HepG2 (cell line): ENCODE measurements around the gene CHKB. TPM values are rescaled to one million over a fixed set of nuclear protein-coding genes. Genes with fewer than 3 reads are reported as not detected.

Experiments used
- ATAD3A ChIP-seq: sonication (generic); formaldehyde crosslinking; IDR thresholded peaks from 2 replicates; pipeline ENCODE4 v1.4.0; 2020; ENCODE audit warnings: missing genetic modification reagents
- ATF7-NPFF ChIP-seq: sonication (generic); formaldehyde crosslinking; IDR thresholded peaks from 2 replicates; pipeline ENCODE4 v1.8.1; 2023; ENCODE audit warnings: mild to moderate bottlenecking, low read depth, missing genetic modification reagents, moderate library complexity
- BHLHE40 ChIP-seq: IDR thresholded peaks from 2 replicates; pipeline ENCODE4 v1.6.1; 2011; ENCODE audit warnings: low read length, improper control_type of control experiment
- CSRNP2 ChIP-seq: sonication (generic); formaldehyde crosslinking; conservative IDR thresholded peaks from 2 replicates; pipeline ENCODE4 v1.8.0; 2022; ENCODE audit warnings: low read depth, missing genetic modification reagents
- GATAD2A ChIP-seq: IDR thresholded peaks from 2 replicates; pipeline ENCODE4 v1.6.1; 2016
- HOXA7 ChIP-seq: sonication (generic); formaldehyde crosslinking; IDR thresholded peaks from 2 replicates; pipeline ENCODE4 v1.8.1; 2022; ENCODE audit warnings: mild to moderate bottlenecking, missing genetic modification reagents, moderate library complexity
- MEF2D ChIP-seq: sonication (generic); formaldehyde crosslinking; IDR thresholded peaks from 2 replicates; pipeline ENCODE4 v1.5.1; 2020; ENCODE audit warnings: mild to moderate bottlenecking, missing genetic modification reagents
- RNF2 ChIP-seq: fragments of 450-650 bp; conservative IDR thresholded peaks from 2 replicates; pipeline ENCODE4 v1.6.1; 2016; ENCODE audit warnings: low read depth
- SIN3B ChIP-seq: fragments of 150-350 bp; IDR thresholded peaks from 2 replicates; pipeline ENCODE4 v1.6.1; 2014; ENCODE audit warnings: low read length
- ZNF318 ChIP-seq: sonication (generic); formaldehyde crosslinking; IDR thresholded peaks from 2 replicates; pipeline ENCODE4 v1.4.0; 2020; ENCODE audit warnings: mild to moderate bottlenecking, missing genetic modification reagents
- ZNF772 ChIP-seq: sonication (generic); formaldehyde crosslinking; IDR thresholded peaks from 2 replicates; pipeline ENCODE4 v1.5.0; 2020; ENCODE audit warnings: mild to moderate bottlenecking, missing genetic modification reagents
- ZNF788 ChIP-seq: sonication (generic); formaldehyde crosslinking; IDR thresholded peaks from 2 replicates; pipeline ENCODE4 v1.5.0; 2020; ENCODE audit warnings: mild to moderate bottlenecking, missing genetic modification reagents, borderline replicate concordance
- ZNF800 ChIP-seq: sonication (generic); formaldehyde crosslinking; IDR thresholded peaks from 2 replicates; pipeline ENCODE4 v1.4.0; 2020; ENCODE audit warnings: missing genetic modification reagents
- polyA plus RNA-seq, 8 experiments: library from polyadenylated mRNA; depleted of rRNA in 3 of 8; stranded (reverse) in 7 of 8; unstranded in 1 of 8; fragments of >200 nt; fragmentation: Illumina TruSeq in 4 of 8; extraction: Trizol in 4 of 8; gene quantifications; 2 replicates each; pipeline versions ENCODE4 v1.2.1 to v1.2.3, GENCODE V29; 2011 to 2016; ENCODE audit warnings: low read depth in 4 of 8, missing spikeins in 1 of 8, mixed read lengths in 1 of 8; ENCODE audit not compliant: insufficient read depth in 1 of 8
- total RNA-seq, 5 experiments: library from RNA; depleted of rRNA; stranded (reverse); fragments of >200 nt; fragmentation: Illumina TruSeq; extraction: Trizol; gene quantifications; 2 replicates each; pipeline ENCODE4 v1.2.3, GENCODE V29; 2016; ENCODE audit warnings: low read depth in 1 of 5
- TF ChIP-seq, protein P1 (sequence below), 2 experiments: sonication (generic) in 1 of 2; formaldehyde crosslinking in 1 of 2; IDR thresholded peaks; 2 replicates each; pipeline versions ENCODE4 v1.4.0 to v1.6.1; 2016 to 2020; ENCODE audit warnings: borderline replicate concordance in 1 of 2, low read depth in 1 of 2, mild to moderate bottlenecking in 1 of 2, missing genetic modification reagents in 1 of 2

Gene CHKB
- total and polyA plus RNA-seq, 2 of the 13 experiments (the other 11 are each of a cell fraction or from before 2014, with no cell fraction given) = 24.5 to 42.7 TPM

GRCh38 chr22:50530580-50530876 lies 52.1 kb downstream of the CHKB start (continued):
- TF ChIP-seq ZNF318 (CRISPR knock-in tag) (0 out of 2 replicates have a peak, but pooled peaks have one; percentile 3), GATAD2A (0 out of 2 replicates have a peak, but pooled peaks have one; percentile 37), MEF2D (CRISPR knock-in tag) (peak; percentile 42; the same call in 1 of the 2 replicates), ZNF800 (CRISPR knock-in tag) (0 out of 2 replicates have a peak, but pooled peaks have one; percentile 18), ATF7-NPFF (no peak), SIN3B (no peak), CSRNP2 (CRISPR knock-in tag) (no peak), HOXA7 (CRISPR knock-in tag) (0 out of 2 replicates have a peak, but pooled peaks have one; percentile 71), BHLHE40 (no peak), ZNF788 (CRISPR knock-in tag) (no peak), RNF2 (0 out of 2 replicates have a peak, but pooled peaks have one; percentile 1), ATAD3A (CRISPR knock-in tag) (no peak), ZNF772 (no peak)
- TF ChIP-seq, protein P1, sequence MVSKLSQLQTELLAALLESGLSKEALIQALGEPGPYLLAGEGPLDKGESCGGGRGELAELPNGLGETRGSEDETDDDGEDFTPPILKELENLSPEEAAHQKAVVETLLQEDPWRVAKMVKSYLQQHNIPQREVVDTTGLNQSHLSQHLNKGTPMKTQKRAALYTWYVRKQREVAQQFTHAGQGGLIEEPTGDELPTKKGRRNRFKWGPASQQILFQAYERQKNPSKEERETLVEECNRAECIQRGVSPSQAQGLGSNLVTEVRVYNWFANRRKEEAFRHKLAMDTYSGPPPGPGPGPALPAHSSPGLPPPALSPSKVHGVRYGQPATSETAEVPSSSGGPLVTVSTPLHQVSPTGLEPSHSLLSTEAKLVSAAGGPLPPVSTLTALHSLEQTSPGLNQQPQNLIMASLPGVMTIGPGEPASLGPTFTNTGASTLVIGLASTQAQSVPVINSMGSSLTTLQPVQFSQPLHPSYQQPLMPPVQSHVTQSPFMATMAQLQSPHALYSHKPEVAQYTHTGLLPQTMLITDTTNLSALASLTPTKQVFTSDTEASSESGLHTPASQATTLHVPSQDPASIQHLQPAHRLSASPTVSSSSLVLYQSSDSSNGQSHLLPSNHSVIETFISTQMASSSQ (IDR thresholded peaks at IDR 0.05; ENCODE audit: low read depth) = no peak
- TF ChIP-seq, protein P1 (CRISPR knock-in tag; IDR thresholded peaks at IDR 0.05; ENCODE audit: borderline replicate concordance) = no peak
